GM23338 (cell line): Measurements from ENCODE around the gene TENM4. TPM values are rescaled to one million over a fixed set of nuclear protein-coding genes. Genes with fewer than 3 reads are reported as not detected.

Source experiments
- ATAC-seq: fragments of 200-7000 bp; cut with Tn5 transposase; 3 replicates; pipeline ENCODE4 v1.9.1; 2020
- DNase-seq: peaks from one replicate; pipeline ENCODE4 v3.0.0-alpha.2; 2015; ENCODE audit warnings: low spot score
- H2AFZ ChIP-seq: fragments of 200-600 bp; sonication (generic); 2 replicates; pipeline ENCODE4 v1.8.0; 2016; ENCODE audit warnings: antibody characterized with exemption, mild to moderate bottlenecking, moderate library complexity
- H3F3A ChIP-seq: fragments of 200-600 bp; sonication (generic); replicated peaks from 2 replicates; pipeline ENCODE4 v1.8.0; 2017; ENCODE audit warnings: antibody characterized with exemption, mixed run types, low read depth
- H3K27ac ChIP-seq: fragments of 200-600 bp; sonication (generic); 2 replicates; pipeline ENCODE4 v1.6.1; 2016; ENCODE audit warnings: low read depth
- H3K27me3 ChIP-seq: fragments of 200-600 bp; sonication (generic); 2 replicates; pipeline ENCODE4 v1.8.0; 2016; ENCODE audit warnings: mild to moderate bottlenecking, mixed run types, moderate library complexity; ENCODE audit not compliant: insufficient read depth
- H3K36me3 ChIP-seq: fragments of 200-600 bp; sonication (generic); 2 replicates; pipeline ENCODE4 v1.8.0; 2016; ENCODE audit warnings: mild to moderate bottlenecking; ENCODE audit not compliant: insufficient read depth
- H3K4me1 ChIP-seq: fragments of 200-600 bp; sonication (generic); 2 replicates; pipeline ENCODE4 v1.8.0; 2016; ENCODE audit warnings: mild to moderate bottlenecking, moderate library complexity; ENCODE audit not compliant: insufficient read depth
- H3K4me2 ChIP-seq: fragments of 200-600 bp; sonication (generic); 2 replicates; pipeline ENCODE4 v1.7.1; 2017; ENCODE audit warnings: mixed run types
- H3K4me3 ChIP-seq: fragments of 200-600 bp; sonication (generic); 2 replicates; pipeline ENCODE4 v1.6.1; 2016; ENCODE audit warnings: mixed run types
- H3K79me2 ChIP-seq: fragments of 200-600 bp; sonication (generic); replicated peaks from 2 replicates; pipeline ENCODE4 v1.8.0; 2017; ENCODE audit warnings: mild to moderate bottlenecking; ENCODE audit not compliant: insufficient read depth
- H3K9me2 ChIP-seq: fragments of 200-600 bp; sonication (generic); 2 replicates; pipeline ENCODE4 v1.8.0; 2017; ENCODE audit not compliant: insufficient read depth
- H4K20me1 ChIP-seq: fragments of 200-600 bp; sonication (generic); replicated peaks from 2 replicates; pipeline ENCODE4 v1.8.0; 2017; ENCODE audit warnings: mild to moderate bottlenecking; ENCODE audit not compliant: insufficient read depth
- H3K27ac Mint-ChIP-seq: 2 replicates; pipeline ENCODE4 v1.8.0; 2020; ENCODE audit warnings: inconsistent platforms, mild to moderate bottlenecking, moderate library complexity, mixed read lengths
- H3K27me3 Mint-ChIP-seq: 3 replicates; pipeline ENCODE4 v1.8.0; 2022; ENCODE audit warnings: low read depth, mild to moderate bottlenecking, moderate library complexity, mixed read lengths, inconsistent platforms; ENCODE audit not compliant: insufficient read depth, poor library complexity
- H3K36me3 Mint-ChIP-seq: 3 replicates; pipeline ENCODE4 v1.8.0; 2021; ENCODE audit warnings: low read depth, mild to moderate bottlenecking, inconsistent platforms, moderate library complexity, mixed read lengths
- H3K4me1 Mint-ChIP-seq: 3 replicates; pipeline ENCODE4 v1.8.0; 2020; ENCODE audit warnings: mild to moderate bottlenecking, inconsistent platforms, mixed read lengths
- H3K4me3 Mint-ChIP-seq: 3 replicates; pipeline ENCODE4 v1.8.0; 2021; ENCODE audit warnings: moderate library complexity, mild to moderate bottlenecking, inconsistent platforms, mixed read lengths
- H3K9me3 Mint-ChIP-seq: 3 replicates; pipeline ENCODE4 v1.8.0; 2020; ENCODE audit warnings: moderate library complexity, mild to moderate bottlenecking, inconsistent platforms, mixed read lengths
- JUNB ChIP-seq: IDR thresholded peaks from one replicate; pipeline ENCODE4 v1.6.1; 2016; ENCODE audit warnings: antibody characterized with exemption; ENCODE audit not compliant: unreplicated experiment
- ZNF331 ChIP-seq: fragments of 250-450 bp; sonication (Bioruptor Pico); IDR thresholded peaks from 2 replicates; pipeline ENCODE4 v1.5.0; 2020; ENCODE audit warnings: low read depth, mild to moderate bottlenecking, moderate library complexity
- polyA plus RNA-seq: library from polyadenylated mRNA; unstranded; fragments of >200 nt; fragmentation: Nextera tagmentation; extraction: Ambion mirVana; gene quantifications from 2 replicates; pipeline ENCODE4 v1.2.1, GENCODE V29; 2016
- total RNA-seq: library from RNA; depleted of rRNA; stranded (reverse); fragments of >200 nt; shearing (Covaris generic); gene quantifications from 2 replicates; pipeline ENCODE4 v1.2.3, GENCODE V29; 2014
- TF ChIP-seq, protein P1 (sequence below): fragments of 250-450 bp; sonication (Bioruptor Pico); IDR thresholded peaks from 2 replicates; pipeline ENCODE4 v1.5.0; 2020; ENCODE audit warnings: mild to moderate bottlenecking, moderate library complexity
- TF ChIP-seq, protein P2 (sequence below), 2 experiments: fragments of 200-600 bp in 1 of 2; sonication (generic) in 1 of 2; conservative IDR thresholded peaks; 2 replicates each; pipeline versions ENCODE4 v1.5.1 to v1.6.1; 2016 to 2017; ENCODE audit warnings: antibody characterized with exemption in 2 of 2, low read depth in 2 of 2, mild to moderate bottlenecking in 2 of 2, moderate library complexity in 1 of 2
- TF ChIP-seq, protein P3 (sequence below): IDR thresholded peaks from 2 replicates; pipeline ENCODE4 v1.6.1; 2016; ENCODE audit warnings: antibody characterized with exemption

Gene TENM4
- total and polyA plus RNA-seq, 2 experiments from 2014 or later = 7.3 TPM

DNA sequence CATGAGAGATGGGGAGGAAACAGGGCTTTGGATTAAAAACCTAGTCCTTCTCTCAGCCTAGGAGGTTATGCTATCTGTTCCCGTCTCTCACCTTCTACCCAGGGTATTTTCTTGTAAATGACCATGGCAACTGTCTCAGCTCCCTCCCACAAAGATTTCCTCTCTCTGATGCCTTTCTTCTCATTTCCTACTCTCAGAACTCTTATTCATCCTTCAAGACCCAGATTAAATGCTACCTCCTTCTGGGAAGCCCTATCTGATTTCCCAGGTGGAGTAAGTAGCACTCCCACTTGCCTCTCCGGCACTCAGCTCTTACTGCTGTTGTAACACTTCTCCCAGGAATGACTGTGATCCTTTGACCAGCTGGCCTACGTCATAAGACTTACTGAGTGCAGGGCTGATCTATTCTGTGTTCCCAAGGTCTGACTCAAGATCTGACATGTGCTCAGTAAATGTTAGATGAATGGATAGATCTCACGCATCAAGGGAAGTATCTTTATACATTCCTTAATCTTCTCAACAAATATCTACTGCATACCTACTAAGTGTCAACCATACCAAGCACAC, 175.0 kb downstream of the TENM4 start (continued):
- TF ChIP-seq, protein P1, sequence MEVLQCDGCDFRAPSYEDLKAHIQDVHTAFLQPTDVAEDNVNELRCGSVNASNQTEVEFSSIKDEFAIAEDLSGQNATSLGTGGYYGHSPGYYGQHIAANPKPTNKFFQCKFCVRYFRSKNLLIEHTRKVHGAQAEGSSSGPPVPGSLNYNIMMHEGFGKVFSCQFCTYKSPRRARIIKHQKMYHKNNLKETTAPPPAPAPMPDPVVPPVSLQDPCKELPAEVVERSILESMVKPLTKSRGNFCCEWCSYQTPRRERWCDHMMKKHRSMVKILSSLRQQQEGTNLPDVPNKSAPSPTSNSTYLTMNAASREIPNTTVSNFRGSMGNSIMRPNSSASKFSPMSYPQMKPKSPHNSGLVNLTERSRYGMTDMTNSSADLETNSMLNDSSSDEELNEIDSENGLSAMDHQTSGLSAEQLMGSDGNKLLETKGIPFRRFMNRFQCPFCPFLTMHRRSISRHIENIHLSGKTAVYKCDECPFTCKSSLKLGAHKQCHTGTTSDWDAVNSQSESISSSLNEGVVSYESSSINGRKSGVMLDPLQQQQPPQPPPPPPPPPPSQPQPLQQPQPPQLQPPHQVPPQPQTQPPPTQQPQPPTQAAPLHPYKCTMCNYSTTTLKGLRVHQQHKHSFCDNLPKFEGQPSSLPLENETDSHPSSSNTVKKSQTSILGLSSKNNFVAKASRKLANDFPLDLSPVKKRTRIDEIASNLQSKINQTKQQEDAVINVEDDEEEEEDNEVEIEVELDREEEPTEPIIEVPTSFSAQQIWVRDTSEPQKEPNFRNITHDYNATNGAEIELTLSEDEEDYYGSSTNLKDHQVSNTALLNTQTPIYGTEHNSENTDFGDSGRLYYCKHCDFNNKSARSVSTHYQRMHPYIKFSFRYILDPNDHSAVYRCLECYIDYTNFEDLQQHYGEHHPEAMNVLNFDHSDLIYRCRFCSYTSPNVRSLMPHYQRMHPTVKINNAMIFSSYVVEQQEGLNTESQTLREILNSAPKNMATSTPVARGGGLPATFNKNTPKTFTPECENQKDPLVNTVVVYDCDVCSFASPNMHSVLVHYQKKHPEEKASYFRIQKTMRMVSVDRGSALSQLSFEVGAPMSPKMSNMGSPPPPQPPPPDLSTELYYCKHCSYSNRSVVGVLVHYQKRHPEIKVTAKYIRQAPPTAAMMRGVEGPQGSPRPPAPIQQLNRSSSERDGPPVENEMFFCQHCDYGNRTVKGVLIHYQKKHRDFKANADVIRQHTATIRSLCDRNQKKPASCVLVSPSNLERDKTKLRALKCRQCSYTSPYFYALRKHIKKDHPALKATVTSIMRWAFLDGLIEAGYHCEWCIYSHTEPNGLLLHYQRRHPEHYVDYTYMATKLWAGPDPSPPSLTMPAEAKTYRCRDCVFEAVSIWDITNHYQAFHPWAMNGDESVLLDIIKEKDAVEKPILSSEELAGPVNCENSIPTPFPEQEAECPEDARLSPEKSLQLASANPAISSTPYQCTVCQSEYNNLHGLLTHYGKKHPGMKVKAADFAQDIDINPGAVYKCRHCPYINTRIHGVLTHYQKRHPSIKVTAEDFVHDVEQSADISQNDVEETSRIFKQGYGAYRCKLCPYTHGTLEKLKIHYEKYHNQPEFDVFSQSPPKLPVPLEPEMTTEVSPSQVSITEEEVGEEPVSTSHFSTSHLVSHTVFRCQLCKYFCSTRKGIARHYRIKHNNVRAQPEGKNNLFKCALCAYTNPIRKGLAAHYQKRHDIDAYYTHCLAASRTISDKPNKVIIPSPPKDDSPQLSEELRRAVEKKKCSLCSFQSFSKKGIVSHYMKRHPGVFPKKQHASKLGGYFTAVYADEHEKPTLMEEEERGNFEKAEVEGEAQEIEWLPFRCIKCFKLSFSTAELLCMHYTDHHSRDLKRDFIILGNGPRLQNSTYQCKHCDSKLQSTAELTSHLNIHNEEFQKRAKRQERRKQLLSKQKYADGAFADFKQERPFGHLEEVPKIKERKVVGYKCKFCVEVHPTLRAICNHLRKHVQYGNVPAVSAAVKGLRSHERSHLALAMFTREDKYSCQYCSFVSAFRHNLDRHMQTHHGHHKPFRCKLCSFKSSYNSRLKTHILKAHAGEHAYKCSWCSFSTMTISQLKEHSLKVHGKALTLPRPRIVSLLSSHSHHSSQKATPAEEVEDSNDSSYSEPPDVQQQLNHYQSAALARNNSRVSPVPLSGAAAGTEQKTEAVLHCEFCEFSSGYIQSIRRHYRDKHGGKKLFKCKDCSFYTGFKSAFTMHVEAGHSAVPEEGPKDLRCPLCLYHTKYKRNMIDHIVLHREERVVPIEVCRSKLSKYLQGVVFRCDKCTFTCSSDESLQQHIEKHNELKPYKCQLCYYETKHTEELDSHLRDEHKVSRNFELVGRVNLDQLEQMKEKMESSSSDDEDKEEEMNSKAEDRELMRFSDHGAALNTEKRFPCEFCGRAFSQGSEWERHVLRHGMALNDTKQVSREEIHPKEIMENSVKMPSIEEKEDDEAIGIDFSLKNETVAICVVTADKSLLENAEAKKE (CRISPR knock-in tag) = no peak

DNA sequence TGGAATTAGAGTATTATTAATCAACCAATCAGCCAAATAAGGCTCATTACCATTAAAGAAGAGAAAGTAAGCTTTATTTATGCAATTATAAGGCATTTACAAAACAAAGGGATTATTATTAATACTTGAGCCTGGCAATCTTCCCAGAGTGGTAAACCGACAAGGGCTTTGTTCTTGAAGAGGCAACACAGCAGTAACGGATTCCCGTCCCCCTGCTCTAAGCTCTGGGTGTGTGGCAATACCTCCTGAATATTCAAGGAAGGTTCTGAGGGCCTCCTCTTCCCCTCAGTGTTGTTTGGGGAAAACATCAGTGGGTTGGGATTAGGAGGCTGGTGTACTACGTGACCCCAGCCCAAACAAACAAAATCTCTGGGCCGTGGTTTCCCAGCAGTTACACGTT, 176.5 kb downstream of the TENM4 start:
- no peak overlapping the region for H3K4me2 ChIP-seq
- Mint-ChIP-seq H3K9me3 (no peaks in the 10 kb centered on the region), H3K4me3 (no peak overlapping the region), H3K27ac (no peak overlapping the region), H3K27me3 (peaks cover 3% of the 10 kb centered on the region), H3K36me3 (no peaks in the 10 kb centered on the region), H3K4me1 (peaks cover 9% of the 10 kb centered on the region; the same call in 2 of the 3 replicates)
- no peaks in the 10 kb centered on the region; the same call in 1 of the 2 replicates for H3K4me1 ChIP-seq
- no peak overlapping the region for H2AFZ ChIP-seq
- TF ChIP-seq JUNB = no peak
- TF ChIP-seq, protein P2, sequence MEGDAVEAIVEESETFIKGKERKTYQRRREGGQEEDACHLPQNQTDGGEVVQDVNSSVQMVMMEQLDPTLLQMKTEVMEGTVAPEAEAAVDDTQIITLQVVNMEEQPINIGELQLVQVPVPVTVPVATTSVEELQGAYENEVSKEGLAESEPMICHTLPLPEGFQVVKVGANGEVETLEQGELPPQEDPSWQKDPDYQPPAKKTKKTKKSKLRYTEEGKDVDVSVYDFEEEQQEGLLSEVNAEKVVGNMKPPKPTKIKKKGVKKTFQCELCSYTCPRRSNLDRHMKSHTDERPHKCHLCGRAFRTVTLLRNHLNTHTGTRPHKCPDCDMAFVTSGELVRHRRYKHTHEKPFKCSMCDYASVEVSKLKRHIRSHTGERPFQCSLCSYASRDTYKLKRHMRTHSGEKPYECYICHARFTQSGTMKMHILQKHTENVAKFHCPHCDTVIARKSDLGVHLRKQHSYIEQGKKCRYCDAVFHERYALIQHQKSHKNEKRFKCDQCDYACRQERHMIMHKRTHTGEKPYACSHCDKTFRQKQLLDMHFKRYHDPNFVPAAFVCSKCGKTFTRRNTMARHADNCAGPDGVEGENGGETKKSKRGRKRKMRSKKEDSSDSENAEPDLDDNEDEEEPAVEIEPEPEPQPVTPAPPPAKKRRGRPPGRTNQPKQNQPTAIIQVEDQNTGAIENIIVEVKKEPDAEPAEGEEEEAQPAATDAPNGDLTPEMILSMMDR (conservative IDR thresholded peaks at IDR 0.05; ENCODE audit: low read depth in 2 of 2) = no peak
- no peak for TF ChIP-seq ZNF331 (CRISPR knock-in tag)
- TF ChIP-seq, protein P3, sequence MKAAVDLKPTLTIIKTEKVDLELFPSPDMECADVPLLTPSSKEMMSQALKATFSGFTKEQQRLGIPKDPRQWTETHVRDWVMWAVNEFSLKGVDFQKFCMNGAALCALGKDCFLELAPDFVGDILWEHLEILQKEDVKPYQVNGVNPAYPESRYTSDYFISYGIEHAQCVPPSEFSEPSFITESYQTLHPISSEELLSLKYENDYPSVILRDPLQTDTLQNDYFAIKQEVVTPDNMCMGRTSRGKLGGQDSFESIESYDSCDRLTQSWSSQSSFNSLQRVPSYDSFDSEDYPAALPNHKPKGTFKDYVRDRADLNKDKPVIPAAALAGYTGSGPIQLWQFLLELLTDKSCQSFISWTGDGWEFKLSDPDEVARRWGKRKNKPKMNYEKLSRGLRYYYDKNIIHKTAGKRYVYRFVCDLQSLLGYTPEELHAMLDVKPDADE = no peak
- H3K79me2 ChIP-seq = no peaks in the 10 kb centered on the region
- no peak overlapping the region for H3K4me3 ChIP-seq
- H3K9me2 ChIP-seq = 0 out of 2 replicates have a peak, but pooled peaks cover 3% of the 10 kb centered on the region
- ATAC-seq (no peak), DNase-seq (no peak)
- H3K36me3 ChIP-seq = no peaks in the 10 kb centered on the region
- no peaks in the 10 kb centered on the region for H4K20me1 ChIP-seq
- no peaks in the 10 kb centered on the region for H3K27me3 ChIP-seq
- no peak overlapping the region for H3K27ac ChIP-seq
- no peaks in the 10 kb centered on the region for H3F3A ChIP-seq
